DMS114 treated with DMSO at 0.1 percent for 48 hours (cell line): ENCODE results near the gene MEIS2.

Source experiments
- DNase-seq: peaks from one replicate; lab custom pipeline; 2025; ENCODE audit not compliant: unreplicated experiment; lab: John Stamatoyannopoulos, UW

MEIS2 gene

GRCh38 chr15:37100109-37100965 lies at the start of gene MEIS2:
Gene MEIS2 (minus strand): TSS chr15:37100549. CDS start chr15:37099466, 1,083 bp downstream.
- DNase-seq, result peak; percentile 89

DNA sequence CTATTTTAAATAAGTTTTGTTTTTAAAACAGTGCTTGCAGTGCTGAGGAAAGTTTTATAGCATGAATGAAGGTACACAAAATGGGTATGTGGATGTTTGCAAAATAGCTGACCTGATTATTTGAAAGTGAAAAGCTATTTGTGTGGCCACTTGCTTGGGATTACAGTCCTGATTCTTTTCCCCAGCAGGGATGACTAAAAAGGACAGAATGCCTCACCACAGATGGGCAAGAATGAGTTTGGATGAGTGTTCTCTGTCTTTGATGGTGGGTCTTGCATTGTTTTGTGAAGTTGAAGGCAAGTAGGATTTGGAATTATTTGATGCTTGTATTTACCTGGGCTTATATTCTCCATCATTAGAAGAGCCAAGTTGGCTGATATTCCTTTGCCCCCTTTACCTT lies 48.8 kb upstream of the MEIS2 start:
- DNase-seq, result no peak

DNA sequence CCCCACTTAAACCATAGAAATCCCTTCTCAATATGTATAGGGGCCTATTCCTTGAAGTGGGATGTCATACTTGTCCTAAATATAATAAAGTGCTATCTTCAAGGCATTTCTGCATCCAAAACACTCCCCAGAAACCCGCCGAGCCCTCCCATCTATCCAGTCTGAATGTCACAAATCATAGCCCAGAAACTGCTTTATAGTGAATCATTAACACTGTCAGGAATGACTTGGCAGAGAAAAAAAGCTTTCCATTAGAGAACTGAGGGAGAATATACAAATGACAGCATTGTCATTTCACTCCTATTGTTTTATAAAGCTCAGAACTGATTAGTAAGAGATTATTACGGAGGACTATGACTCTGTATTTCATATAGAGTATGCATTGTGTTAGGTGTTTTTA lies 48.4 kb upstream of the MEIS2 start:
- no peak for DNase-seq

- DNase-seq, result no peak
Measured at GRCh38 chr15:37143351-37143750, 43.0 kb upstream of the MEIS2 start.

DNA sequence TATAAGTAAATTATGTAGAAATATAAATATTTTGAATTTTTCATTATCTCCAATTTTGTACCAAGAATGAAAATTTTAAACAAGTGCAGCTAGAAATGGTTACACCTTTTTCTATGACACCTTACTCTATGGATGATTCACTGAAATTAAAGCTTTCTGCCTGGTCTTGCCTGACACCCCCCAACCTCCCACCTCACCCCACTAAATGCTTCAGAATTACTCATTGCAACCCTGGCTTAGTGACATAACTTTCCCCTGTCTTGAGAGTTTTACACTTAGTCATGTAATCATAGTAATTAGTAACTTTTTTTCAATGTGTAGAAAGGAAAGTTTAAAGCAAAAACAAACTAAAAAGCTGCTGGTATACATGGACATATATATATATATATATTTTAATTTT lies 42.0 kb upstream of the MEIS2 start:
- DNase-seq, result no peak

- DNase-seq, result no peak
Measured at GRCh38 chr15:37140531-37141058, 40.2 kb upstream of the MEIS2 start.

GRCh38 chr15:37138591-37139215 lies 38.4 kb upstream of the MEIS2 start:
- no peak for DNase-seq

DNA sequence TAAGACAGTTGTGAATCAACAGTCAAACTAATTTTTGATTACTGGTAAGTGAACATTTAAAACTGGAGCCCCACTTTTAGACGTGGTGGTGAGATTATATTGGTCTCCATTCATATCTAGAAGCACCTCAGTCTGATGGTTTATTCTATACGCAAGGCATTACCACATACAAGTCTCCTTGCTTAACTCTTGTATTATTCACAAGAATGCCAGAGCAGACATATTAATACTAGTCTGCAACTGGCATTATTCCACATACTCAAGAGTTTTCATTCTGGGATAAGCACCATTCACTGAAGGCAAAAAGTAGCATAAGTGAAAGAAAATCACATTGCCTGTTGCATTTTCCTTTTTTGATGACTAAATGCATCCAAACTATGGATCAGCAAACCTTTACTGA lies 36.9 kb upstream of the MEIS2 start:
- DNase-seq, result no peak

DNA sequence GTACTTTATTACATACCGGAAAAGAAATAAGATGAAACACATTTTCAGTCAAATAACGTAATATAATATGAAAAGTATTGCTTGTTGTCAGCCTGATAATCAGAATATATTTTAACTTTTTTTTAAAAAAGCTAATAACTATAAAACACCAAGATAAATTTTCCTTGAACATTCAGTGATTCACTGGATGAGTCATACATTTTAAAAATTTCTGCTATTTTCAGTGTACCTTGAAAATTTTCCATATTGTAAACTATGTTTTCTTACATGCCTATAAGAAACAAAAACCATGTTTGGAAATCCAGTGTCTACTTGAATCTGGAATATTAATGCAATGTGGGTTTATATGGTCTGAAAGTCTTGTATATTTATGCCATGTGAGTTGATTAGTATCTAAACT lies 36.3 kb upstream of the MEIS2 start:
- no peak for DNase-seq

- no peak for DNase-seq
Measured at GRCh38 chr15:37135225-37135624, 34.9 kb upstream of the MEIS2 start.

GRCh38 chr15:37134699-37135131 lies 34.4 kb upstream of the MEIS2 start:
- peak; percentile 49 for DNase-seq

- DNase-seq, result no peak
Measured at GRCh38 chr15:37134244-37134643, 33.9 kb upstream of the MEIS2 start.

DNA sequence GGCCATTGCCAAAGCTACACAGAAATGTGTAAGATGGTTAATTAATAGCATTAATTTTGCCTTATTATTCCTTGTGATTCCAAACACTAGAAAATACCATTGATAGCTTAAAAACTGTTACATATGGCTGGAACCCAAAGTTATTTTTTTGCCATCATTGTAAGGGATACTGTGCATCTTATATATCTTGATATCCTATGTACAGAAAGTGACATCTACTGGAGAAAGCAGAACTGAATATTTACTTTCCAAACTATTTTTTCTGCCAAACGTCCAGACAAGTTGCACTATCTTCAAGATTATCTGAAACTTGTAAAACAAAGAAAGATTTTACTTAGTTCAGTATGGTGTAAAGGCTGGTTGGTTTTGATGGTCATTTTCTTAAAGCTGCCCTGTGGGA lies 33.3 kb upstream of the MEIS2 start:
- DNase-seq, result peak; percentile 41

- DNase-seq, result no peak
Measured at GRCh38 chr15:37132826-37133417, 32.6 kb upstream of the MEIS2 start.

DNA sequence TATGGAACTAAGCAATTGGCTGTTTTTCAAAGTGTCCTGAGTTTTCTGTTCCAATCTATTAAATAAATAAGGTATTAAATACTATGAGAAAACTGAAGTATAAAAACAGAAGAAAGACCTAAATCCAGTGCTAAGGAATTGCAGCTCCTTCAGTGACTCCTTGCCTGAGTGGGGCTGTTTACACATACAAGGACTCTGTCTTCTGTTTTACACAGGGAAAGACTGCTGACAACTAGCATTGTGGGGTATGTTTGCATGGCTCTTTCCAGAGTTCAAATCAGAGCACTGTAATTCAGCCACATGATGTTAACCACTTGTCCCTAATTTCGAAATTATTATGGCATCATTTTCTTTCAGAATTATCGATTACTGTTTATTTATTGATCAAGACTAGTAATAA lies 31.3 kb upstream of the MEIS2 start:
- peak; percentile 35 for DNase-seq

GRCh38 chr15:37130356-37130755 lies 30.0 kb upstream of the MEIS2 start:
- no peak for DNase-seq

DNA sequence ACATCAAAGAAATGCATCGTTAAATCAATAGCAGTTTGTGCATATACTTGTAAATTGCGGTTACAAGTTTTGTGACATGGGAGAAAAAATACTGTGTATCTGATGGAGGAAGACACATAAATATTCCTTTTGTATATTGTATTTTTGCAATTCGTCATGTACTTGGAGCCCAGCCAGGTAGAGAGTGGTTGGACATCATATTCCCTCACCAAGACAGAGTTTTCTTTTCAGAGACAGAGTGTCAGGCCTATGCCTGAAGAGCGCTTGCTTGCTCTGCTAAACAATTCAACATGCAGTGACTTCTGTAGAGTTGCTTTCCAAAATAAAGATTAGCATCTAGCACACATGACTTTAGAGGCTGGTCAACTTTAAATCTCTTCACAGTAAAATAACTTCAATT lies 24.8 kb upstream of the MEIS2 start:
- DNase-seq, result peak; percentile 34

DNA sequence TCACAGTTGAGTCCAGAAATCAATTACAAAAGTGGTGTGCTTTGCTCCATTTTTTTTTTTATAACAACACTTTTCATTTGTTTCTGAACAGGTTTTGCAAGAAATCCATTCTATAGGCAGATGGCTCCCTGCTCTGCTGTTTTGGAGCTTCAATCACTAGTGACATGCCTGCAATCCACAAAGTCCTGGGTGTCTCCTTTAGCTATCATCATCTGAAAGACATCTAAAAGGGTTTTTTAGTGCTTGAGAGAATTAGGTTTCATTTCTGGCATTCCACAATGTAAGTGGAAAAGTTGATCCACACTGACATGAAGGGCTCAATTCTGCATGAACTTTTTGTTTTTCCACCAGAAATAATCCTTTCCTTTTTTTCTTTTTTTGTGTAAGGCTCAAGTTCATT lies 24.0 kb upstream of the MEIS2 start:
- DNase-seq, result peak; percentile 45

- DNase-seq, result no peak
Measured at GRCh38 chr15:37122703-37123102, 22.4 kb upstream of the MEIS2 start.

GRCh38 chr15:37121492-37121891 lies 21.1 kb upstream of the MEIS2 start:
- no peak for DNase-seq

DNA sequence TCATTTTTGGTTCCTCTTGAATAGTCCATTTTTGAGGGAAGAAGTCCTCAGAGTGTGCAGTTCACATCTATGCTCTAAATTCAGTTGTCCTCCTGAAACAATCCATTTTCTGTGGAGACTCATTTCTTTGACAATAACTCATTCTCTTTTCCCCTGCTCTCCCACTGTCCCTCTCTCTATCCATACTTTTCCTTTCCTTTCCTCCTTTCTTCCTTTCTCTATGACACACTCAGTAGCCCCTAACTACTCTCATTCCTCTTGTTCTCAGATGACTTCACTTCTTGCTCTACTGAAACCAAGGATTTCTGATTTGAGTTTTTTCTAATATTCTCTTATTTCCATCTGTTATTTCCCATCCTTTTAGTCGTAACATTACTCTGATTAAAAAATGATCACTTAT lies 16.7 kb upstream of the MEIS2 start:
- DNase-seq, result no peak

GRCh38 chr15:37115538-37115937 lies 15.2 kb upstream of the MEIS2 start:
- DNase-seq, result no peak
